Gastrocnemius medialis (tissue), 4 donors: Measurements from ENCODE around the gene LRRFIP1.
A peak's percentile ranks its signal among the peaks of the same experiment; 100 is the strongest.

Experiments used
- POLR2A ChIP-seq, 2 donors: fragments of 450-650 bp; IDR thresholded peaks; one replicate each; pipeline ENCODE4 v1.6.1; 2017; ENCODE audit warnings: antibody characterized with exemption in 2 of 2, mild to moderate bottlenecking in 2 of 2, moderate library complexity in 2 of 2
- TF ChIP-seq, protein P1 (sequence below), 5 experiments: fragments of 450-650 bp in 3 of 5; fragments of 200-600 bp in 2 of 5; sonication (generic) in 2 of 5; IDR thresholded peaks in 4 of 5; conservative IDR thresholded peaks in 1 of 5; 1 replicate in 4 of 5; 2 replicates in 1 of 5; pipeline ENCODE4 v1.5.1; 2016 to 2019; ENCODE audit warnings: antibody characterized with exemption in 5 of 5, mild to moderate bottlenecking in 3 of 5, moderate library complexity in 3 of 5

DNA sequence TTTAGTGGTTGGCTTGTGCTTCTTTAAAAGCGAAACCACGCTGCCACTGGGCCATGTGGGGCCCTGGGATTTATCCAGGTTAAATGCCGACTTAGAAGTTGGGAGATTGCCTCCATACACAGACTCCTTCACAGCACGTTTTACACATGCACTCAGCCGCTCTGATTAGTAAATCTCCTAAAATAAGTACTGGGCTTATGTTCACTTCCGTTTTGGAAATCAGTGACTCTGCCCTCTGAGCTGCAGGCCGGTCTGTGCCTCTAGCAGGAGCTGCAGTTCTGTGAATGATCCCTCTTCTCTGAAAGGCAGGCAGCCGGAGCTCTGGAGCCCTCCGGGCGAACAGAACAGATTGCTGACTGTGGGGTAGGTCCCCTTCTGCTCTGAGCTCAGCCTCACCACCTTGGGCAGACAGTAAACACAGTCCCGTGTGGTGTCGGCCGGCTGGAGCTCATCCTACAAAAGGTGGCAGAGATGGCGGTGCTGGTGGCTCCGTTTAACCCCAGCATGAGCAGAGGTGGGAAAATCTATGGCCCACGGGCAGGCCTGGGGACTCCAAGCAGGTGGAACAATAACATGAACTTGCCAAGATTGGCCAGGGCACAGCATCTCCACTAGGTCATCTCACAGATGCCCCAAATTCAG is 27.1 kb upstream of the LRRFIP1 start:
- TF ChIP-seq, protein P1, sequence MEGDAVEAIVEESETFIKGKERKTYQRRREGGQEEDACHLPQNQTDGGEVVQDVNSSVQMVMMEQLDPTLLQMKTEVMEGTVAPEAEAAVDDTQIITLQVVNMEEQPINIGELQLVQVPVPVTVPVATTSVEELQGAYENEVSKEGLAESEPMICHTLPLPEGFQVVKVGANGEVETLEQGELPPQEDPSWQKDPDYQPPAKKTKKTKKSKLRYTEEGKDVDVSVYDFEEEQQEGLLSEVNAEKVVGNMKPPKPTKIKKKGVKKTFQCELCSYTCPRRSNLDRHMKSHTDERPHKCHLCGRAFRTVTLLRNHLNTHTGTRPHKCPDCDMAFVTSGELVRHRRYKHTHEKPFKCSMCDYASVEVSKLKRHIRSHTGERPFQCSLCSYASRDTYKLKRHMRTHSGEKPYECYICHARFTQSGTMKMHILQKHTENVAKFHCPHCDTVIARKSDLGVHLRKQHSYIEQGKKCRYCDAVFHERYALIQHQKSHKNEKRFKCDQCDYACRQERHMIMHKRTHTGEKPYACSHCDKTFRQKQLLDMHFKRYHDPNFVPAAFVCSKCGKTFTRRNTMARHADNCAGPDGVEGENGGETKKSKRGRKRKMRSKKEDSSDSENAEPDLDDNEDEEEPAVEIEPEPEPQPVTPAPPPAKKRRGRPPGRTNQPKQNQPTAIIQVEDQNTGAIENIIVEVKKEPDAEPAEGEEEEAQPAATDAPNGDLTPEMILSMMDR (IDR thresholded peaks at IDR 0.05 in 4 of 5, conservative IDR thresholded peaks at IDR 0.05 in 1 of 5) = peak in 4 of 5 experiments; percentile 11 to 60 (median 37)
- peak; percentile 61 to 68 for TF ChIP-seq POLR2A (IDR thresholded peaks at IDR 0.05)
